HCT116 (cell line): ENCODE measurements around the gene CYB5D1. TPM values are rescaled to one million over a fixed set of nuclear protein-coding genes. Genes with fewer than 3 reads are reported as not detected.

ENCODE experiments used
- ATAC-seq: fragments of 200-7000 bp; cut with Tn5 transposase; 2 replicates; pipeline ENCODE4 v1.9.1; 2020; ENCODE audit warnings: mild to moderate bottlenecking, moderate library complexity
- BruUV-seq: library from RNA; stranded (reverse); fragments of 400-500 nt; replicated peaks from 2 replicates; lab custom pipeline; 2021; lab: Mats Ljungman, UMichigan
- CTCF ChIA-PET: fragments of 300-600 bp; sonication (Branson Sonifier 250); formaldehyde crosslinking; loops from one replicate; lab custom pipeline; 2021; ENCODE audit warnings: antibody characterized with exemption; lab: Charles Lee
- POLR2A ChIA-PET: fragments of 300-600, 350-600 bp; sonication (Branson Sonifier 250); formaldehyde crosslinking; loops from one replicate; lab custom pipeline; 2021; ENCODE audit warnings: antibody characterized with exemption; lab: Charles Lee
- RAD21 ChIA-PET, 2 experiments: fragments of 300-600 bp; sonication (Branson Sonifier 250); formaldehyde crosslinking; loops; one replicate each; lab custom pipeline; 2023; ENCODE audit warnings: low total read pairs in 2 of 2; ENCODE audit not compliant: uncharacterized antibody in 2 of 2, unreplicated experiment in 2 of 2, low non-redundant PET in 1 of 2; lab: Charles Lee
- DNase-seq: peaks from one replicate; pipeline ENCODE4 v3.0.0-alpha.2; 2010; ENCODE audit warnings: low read depth, low spot score
- H2AFZ ChIP-seq: fragments of 200-600 bp; shearing (Covaris generic), sonication (generic); 2 replicates; pipeline ENCODE4 v1.6.1; 2017; ENCODE audit warnings: low read depth, mixed run types, mixed read lengths, antibody characterized with exemption, low read length; ENCODE audit not compliant: poor library complexity, severe bottlenecking
- H3K27ac ChIP-seq: 2 replicates; pipeline ENCODE4 v1.5.1; 2012; ENCODE audit warnings: low read depth, low read length
- H3K27me3 ChIP-seq: fragments of 200-600 bp; sonication (generic); 2 replicates; pipeline ENCODE4 v1.6.1; 2016; ENCODE audit warnings: mixed run types, low read length, mixed read lengths; ENCODE audit not compliant: insufficient read depth
- H3K36me3 ChIP-seq, 2 experiments: fragments of 200-500 bp in 1 of 2; fragments of 200-600 bp in 1 of 2; sonication (Bioruptor generic) in 1 of 2; sonication (generic) in 1 of 2; 2 replicates each; pipeline versions ENCODE4 v1.5.1 to v1.6.1; 2014 to 2016; ENCODE audit warnings: low read length in 2 of 2, inconsistent platforms in 1 of 2, mixed read lengths in 1 of 2, mixed run types in 1 of 2; ENCODE audit not compliant: insufficient read depth in 2 of 2, control insufficient read depth in 1 of 2
- H3K4me1 ChIP-seq, 2 experiments: fragments of 200-600 bp in 1 of 2; sonication (generic) in 1 of 2; 2 replicates each; pipeline versions ENCODE4 v1.5.1 to v1.6.1; 2012 to 2017; ENCODE audit warnings: low read length in 2 of 2, inconsistent platforms in 1 of 2, mild to moderate bottlenecking in 1 of 2, mixed read lengths in 1 of 2, mixed run types in 1 of 2, moderate library complexity in 1 of 2; ENCODE audit not compliant: insufficient read depth in 2 of 2, control insufficient read depth in 1 of 2
- H3K4me2 ChIP-seq: fragments of 200-600 bp; sonication (generic); 2 replicates; pipeline ENCODE4 v1.6.1; 2017; ENCODE audit warnings: mixed run types, low read length, mixed read lengths
- H3K4me3 ChIP-seq, 2 experiments: fragments of 200-600 bp in 1 of 2; sonication (generic) in 1 of 2; replicated peaks in 1 of 2; 2 replicates each; pipeline ENCODE4 v1.5.1; 2011 to 2016; ENCODE audit warnings: low read length in 2 of 2, control low read depth in 1 of 2, low read depth in 1 of 2, mild to moderate bottlenecking in 1 of 2, mixed read lengths in 1 of 2, mixed run types in 1 of 2
- H3K79me2 ChIP-seq: fragments of 200-600 bp; sonication (generic); 2 replicates; pipeline ENCODE4 v1.6.1; 2017; ENCODE audit warnings: mild to moderate bottlenecking, mixed run types, low read length, moderate library complexity, mixed read lengths; ENCODE audit not compliant: insufficient read depth
- H3K9ac ChIP-seq: fragments of 200-600 bp; sonication (generic); 2 replicates; pipeline ENCODE4 v1.6.1; 2016; ENCODE audit warnings: low read length, mixed read lengths
- H3K9me2 ChIP-seq: fragments of 200-600 bp; sonication (generic), shearing (Covaris generic); 2 replicates; pipeline ENCODE4 v1.6.1; 2017; ENCODE audit warnings: mixed run types, mild to moderate bottlenecking, moderate library complexity; ENCODE audit not compliant: insufficient read depth
- H3K9me3 ChIP-seq, 2 experiments: fragments of 200-500 bp in 1 of 2; fragments of 200-600 bp in 1 of 2; sonication (Bioruptor generic) in 1 of 2; sonication (generic) in 1 of 2; 2 replicates each; pipeline ENCODE4 v1.6.1; 2014 to 2017; ENCODE audit warnings: low read length in 2 of 2, mixed read lengths in 2 of 2, inconsistent platforms in 1 of 2, low read depth in 1 of 2, mild to moderate bottlenecking in 1 of 2, mixed run types in 1 of 2, moderate library complexity in 1 of 2; ENCODE audit not compliant: control insufficient read depth in 1 of 2, insufficient read depth in 1 of 2
- H4K20me1 ChIP-seq: fragments of 200-600 bp; sonication (generic), shearing (Covaris generic); 2 replicates; pipeline ENCODE4 v1.6.1; 2017; ENCODE audit warnings: mixed run types, mild to moderate bottlenecking, moderate library complexity; ENCODE audit not compliant: insufficient read depth
- ELF1 ChIP-seq: IDR thresholded peaks from 2 replicates; pipeline ENCODE4 v1.6.1; 2012; ENCODE audit warnings: low read depth, borderline replicate concordance
- EZH2phosphoT487 ChIP-seq: fragments of 200-600 bp; IDR thresholded peaks from 2 replicates; pipeline ENCODE4 v1.6.1; 2018; ENCODE audit warnings: antibody characterized with exemption, borderline replicate concordance
- MAX ChIP-seq: IDR thresholded peaks from 2 replicates; pipeline ENCODE4 v1.6.1; 2012
- REST ChIP-seq: IDR thresholded peaks from 2 replicates; pipeline ENCODE4 v1.6.1; 2012; ENCODE audit warnings: low read depth
- SP1 ChIP-seq: IDR thresholded peaks from 2 replicates; pipeline ENCODE4 v1.6.1; 2012; ENCODE audit warnings: low read depth
- YY1 ChIP-seq: IDR thresholded peaks from 2 replicates; pipeline ENCODE4 v1.6.1; 2011; ENCODE audit warnings: low read length, low read depth, moderate library complexity, mild to moderate bottlenecking; ENCODE audit not compliant: insufficient replicate concordance; ENCODE audit errors: extremely low read depth
- ZBTB33 ChIP-seq: IDR thresholded peaks from 2 replicates; pipeline ENCODE4 v1.6.1; 2011; ENCODE audit warnings: mild to moderate bottlenecking, low read length, moderate library complexity; ENCODE audit not compliant: insufficient replicate concordance; ENCODE audit errors: extremely low read depth
- ZFX ChIP-seq: fragments of 450-650 bp; IDR thresholded peaks from 2 replicates; pipeline ENCODE4 v1.6.1; 2017
- ZNF274 ChIP-seq: fragments of 200-500 bp; sonication (Bioruptor generic); IDR thresholded peaks from 2 replicates; pipeline ENCODE4 v1.6.1; 2014; ENCODE audit warnings: mild to moderate bottlenecking, low read depth, low read length, inconsistent platforms
- intact Hi-C: fragments of 100-400 bp; cut with micrococcal nuclease; formaldehyde crosslinking; loops from 2 replicates; pipeline ENCODE4 v1.10.0; 2022
- total RNA-seq: library from RNA; stranded (reverse); gene quantifications from one replicate; pipeline ENCODE4 v1.2.1, GENCODE V29; 2021; ENCODE audit not compliant: unreplicated experiment

CYB5D1 gene
- total RNA-seq, 1 experiment from 2014 or later, result 21.5 TPM

- Histone ChIP-seq H3K4me1 (peaks cover 39 to 53% of the 10 kb centered on the region in 2 experiments), H3K9ac (peak overlapping the region; percentile 86), H3K36me3 (peaks cover 7 to 15% of the 10 kb centered on the region in 2 experiments; a peak in 2 of 4 replicates), H3K4me2 (peak overlapping the region; percentile 99), H2AFZ (no peak overlapping the region), H4K20me1 (no peaks in the 10 kb centered on the region), H3K79me2 (peaks cover 33% of the 10 kb centered on the region), H3K4me3 (peak overlapping the region; percentile 56 to 82), H3K27me3 (no peaks in the 10 kb centered on the region), H3K9me3 (no peaks in the 10 kb centered on the region), H3K27ac (peak overlapping the region; percentile 97), H3K9me2 (no peaks in the 10 kb centered on the region)
- ChIA-PET CTCF (interaction anchor here (0.8 to 1.0 kb wide), 3 partner anchors 20 to 29 kb away, joined by 3 read pairs; partner anchors contain the start of gene NAA38), RAD21 (no interaction called here), POLR2A (no interaction called here)
- intact Hi-C loops, result loop anchor here (1.0 to 2.0 kb wide), 2 partner anchors 29 to 52 kb away; partner anchors contain the start of genes KDM6B and NAA38
- no peak for TF ChIP-seq ELF1
- no peak for TF ChIP-seq REST
- no peak for TF ChIP-seq ZBTB33
- no peak for TF ChIP-seq SP1
- no peak for TF ChIP-seq ZNF274
- TF ChIP-seq YY1, result no peak
- no peak for TF ChIP-seq ZFX
- TF ChIP-seq MAX, result no peak
- no peak for TF ChIP-seq EZH2phosphoT487
- BruUV-seq, result no TSS peak
- DNase-seq (no peak), ATAC-seq (0 out of 2 replicates have a peak, but pooled peaks have one; percentile 9)
These were observed 28.6 kb downstream of the CYB5D1 start for GRCh38 chr17:7886227-7887037.
